AG04450 (cell line): ENCODE data around the gene RAMAC. TPM values are rescaled to one million over a fixed set of nuclear protein-coding genes. Genes with fewer than 3 reads are reported as not detected.

Experiments used
- CTCF ChIA-PET: fragments of 300-600, 350-600 bp; formaldehyde crosslinking; extraction: SDS; loops from one replicate; lab custom pipeline; 2022; ENCODE audit warnings: antibody characterized with exemption, inconsistent platforms; lab: Charles Lee
- POLR2A ChIA-PET: fragments of 350-600 bp; formaldehyde crosslinking; extraction: SDS; loops from one replicate; lab custom pipeline; 2021; ENCODE audit warnings: antibody characterized with exemption, inconsistent platforms; lab: Yijun Ruan, JAX
- DNase-seq: peaks from one replicate; pipeline ENCODE4 v3.0.0-alpha.2; 2011; ENCODE audit warnings: low read depth, low spot score
- H3K27ac ChIP-seq: one replicate; pipeline ENCODE4 v1.5.1; 2012; ENCODE audit warnings: low read depth, low read length, control low read depth
- H3K27me3 ChIP-seq: one replicate; pipeline ENCODE4 v1.6.0; 2012; ENCODE audit warnings: low read length; ENCODE audit not compliant: control insufficient read depth, insufficient read depth
- H3K4me3 ChIP-seq: 2 replicates; pipeline ENCODE4 v1.5.1; 2011; ENCODE audit warnings: mild to moderate bottlenecking, low read depth, low read length, control low read depth
- H3K9me3 ChIP-seq: 2 replicates; pipeline ENCODE4 v1.5.1; 2012; ENCODE audit warnings: low read length; ENCODE audit not compliant: control insufficient read depth, insufficient read depth
- CTCF ChIP-seq: IDR thresholded peaks from 2 replicates; pipeline ENCODE4 v1.5.1; 2011; ENCODE audit warnings: low read depth, low read length, control low read depth, inconsistent platforms
- polyA plus RNA-seq: library from polyadenylated mRNA; depleted of rRNA; stranded (reverse); fragments of >200 nt; gene quantifications from 2 replicates; pipeline ENCODE4 v1.2.3, GENCODE V29; 2011

RAMAC gene
- polyA plus RNA-seq, 1 experiment = 37.4 TPM

GRCh38 chr15:82966671-82967071 is 19.3 kb upstream of the RAMAC start:
- ChIA-PET POLR2A (no interaction called here), CTCF (no interaction called here)
- no peak for TF ChIP-seq CTCF
- Histone ChIP-seq H3K9me3 (no peaks in the 10 kb centered on the region), H3K27me3 (no peaks in the 10 kb centered on the region), H3K4me3 (no peak overlapping the region), H3K27ac (no peak overlapping the region)
- no peak for DNase-seq

DNA sequence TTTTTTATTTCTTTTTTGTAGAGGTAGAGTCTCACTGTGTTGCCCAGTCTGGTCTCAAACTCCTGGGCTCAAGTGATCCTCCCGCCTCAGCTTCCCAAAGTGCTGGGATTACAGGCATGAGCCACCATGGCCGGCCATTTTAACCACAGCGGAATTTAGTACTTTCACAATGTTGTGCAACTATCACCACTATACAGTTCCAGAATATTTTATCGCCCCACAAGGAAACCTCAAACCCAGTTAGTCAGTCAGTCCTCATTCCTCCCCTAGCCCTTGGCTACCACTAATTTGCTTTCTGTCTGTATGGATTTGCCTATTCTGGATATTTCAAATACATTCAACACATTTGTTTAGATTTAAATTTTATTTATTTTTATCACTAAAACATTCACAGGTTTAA is 17.9 kb upstream of the RAMAC start:
- Histone ChIP-seq H3K27ac (no peak overlapping the region), H3K9me3 (no peaks in the 10 kb centered on the region), H3K4me3 (no peak overlapping the region), H3K27me3 (no peaks in the 10 kb centered on the region)
- no peak for DNase-seq
- CTCF ChIA-PET = no interaction called here
- no peak for TF ChIP-seq CTCF
- POLR2A ChIA-PET = no interaction called here

DNA sequence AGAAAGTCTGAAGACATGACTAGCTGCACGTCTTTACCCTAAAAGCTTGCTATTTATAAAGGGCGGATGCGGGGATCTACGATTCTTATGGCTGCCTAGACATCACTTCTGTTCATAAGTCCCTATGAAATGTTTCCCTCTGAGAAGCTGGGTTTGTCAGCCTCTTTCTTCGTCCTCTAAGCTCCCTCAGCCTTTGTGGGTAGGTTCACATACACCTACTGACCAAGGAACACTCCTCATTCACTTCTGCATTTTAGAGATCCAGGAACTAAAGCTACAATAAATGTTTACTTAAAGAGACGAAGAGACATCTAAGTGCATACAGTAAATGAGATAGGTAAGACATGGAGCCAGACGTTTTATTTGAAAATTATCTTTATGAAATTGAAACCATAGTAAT is 16.7 kb upstream of the RAMAC start:
- Histone ChIP-seq H3K27me3 (no peaks in the 10 kb centered on the region), H3K9me3 (no peaks in the 10 kb centered on the region), H3K27ac (no peak overlapping the region), H3K4me3 (no peak overlapping the region)
- DNase-seq = no peak
- POLR2A ChIA-PET = no interaction called here
- no peak for TF ChIP-seq CTCF
- CTCF ChIA-PET = no interaction called here

- Histone ChIP-seq H3K9me3 (no peaks in the 10 kb centered on the region), H3K27ac (no peak overlapping the region), H3K27me3 (no peaks in the 10 kb centered on the region), H3K4me3 (no peak overlapping the region)
- ChIA-PET CTCF (no interaction called here), POLR2A (no interaction called here)
- TF ChIP-seq CTCF = no peak
- DNase-seq = no peak
Measured at GRCh38 chr15:82970078-82970686, 15.8 kb upstream of the RAMAC start.

DNA sequence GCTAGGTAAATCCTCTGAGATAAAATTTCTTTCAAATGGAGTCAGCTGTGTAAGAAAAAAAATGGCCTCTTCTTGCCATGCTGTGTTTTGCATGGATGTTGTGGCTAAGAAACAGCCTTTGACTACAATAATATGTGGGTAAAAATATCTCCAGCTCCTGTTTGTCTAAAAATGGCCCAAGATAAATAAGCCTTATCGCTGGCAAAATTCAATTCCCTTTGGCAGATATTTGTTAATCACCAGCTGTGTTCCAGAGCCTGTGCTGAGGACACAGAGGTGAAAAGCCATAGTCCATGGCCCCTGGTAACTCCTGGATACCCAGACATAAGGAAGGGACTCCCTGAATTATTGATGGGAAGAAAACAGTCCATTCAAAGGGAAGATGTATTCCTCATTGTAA is 15.3 kb upstream of the RAMAC start:
- no peak for DNase-seq
- no peak for TF ChIP-seq CTCF
- no peaks in the 10 kb centered on the region for H3K9me3 ChIP-seq
- no peaks in the 10 kb centered on the region for H3K27me3 ChIP-seq
- no peak overlapping the region for H3K4me3 ChIP-seq
- CTCF ChIA-PET = no interaction called here
- H3K27ac ChIP-seq = no peak overlapping the region
- POLR2A ChIA-PET = no interaction called here
